ENCODE measurements around the gene DYNLRB1.

GRCh38 chr20:34524426-34524825, 8.2 kb downstream of the DYNLRB1 start:
- TF ChIP-seq POLR2A (IDR thresholded peaks at IDR 0.05) (no peak), CTCF (IDR thresholded peaks at IDR 0.05) (no peak)

Measured in thyroid gland (tissue), 4 donors.